ENCODE measurements around the gene GDPD2. TPM values are rescaled to one million over a fixed set of nuclear protein-coding genes. Genes with fewer than 3 reads are reported as not detected.

The GDPD2 gene
- total and polyA plus RNA-seq, 2 donors (not counting 3 experiments of a cell fraction or from before 2014, with no cell fraction given) = 0.08 to 0.29 TPM

DNA sequence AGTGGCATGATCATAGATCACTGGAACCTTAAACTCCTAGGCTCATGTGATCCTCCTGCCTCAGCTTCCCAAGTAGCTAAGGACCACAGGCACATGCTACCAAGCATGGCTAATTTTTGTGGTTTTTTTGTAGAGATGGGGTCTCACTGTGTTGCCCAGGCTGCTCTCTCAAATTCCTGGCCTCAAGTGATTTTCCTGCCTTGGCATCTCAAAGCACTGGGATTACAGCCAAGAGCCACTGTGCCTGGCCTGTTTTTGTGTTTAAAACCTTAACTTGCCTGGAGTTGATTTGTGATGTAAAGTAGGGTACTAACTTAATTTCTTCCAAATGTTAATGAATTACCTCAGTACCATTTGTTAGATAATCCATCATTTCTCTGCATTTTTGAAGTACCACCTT lies 43.9 kb downstream of the GDPD2 start:
- Histone ChIP-seq H3K36me3 (ENCODE audit: control insufficient read depth in 2 of 2, extremely low read depth in 1 of 2, insufficient read depth in 2 of 2, low read length in 2 of 2) (no peaks in the 10 kb centered on the region), H3K9me3 (replicated peaks; ENCODE audit: control insufficient read depth, insufficient read depth, low read length) (no peaks in the 10 kb centered on the region), H3K4me2 (ENCODE audit: insufficient read depth, low read length) (no peak overlapping the region), H3K9ac (replicated peaks; ENCODE audit: extremely low read depth, insufficient read depth, low read length) (no peak overlapping the region), H2AFZ (ENCODE audit: low read depth, low read length) (no peak overlapping the region), H3K79me2 (ENCODE audit: control insufficient read depth, insufficient read depth, low read length) (no peaks in the 10 kb centered on the region), H3K27me3 (ENCODE audit: control insufficient read depth in 2 of 2, insufficient read depth in 2 of 2, low read length in 2 of 2) (no peaks in the 10 kb centered on the region), H4K20me1 (replicated peaks; ENCODE audit: control insufficient read depth, extremely low read depth, insufficient read depth, low read length) (no peaks in the 10 kb centered on the region), H3K4me1 (ENCODE audit: control insufficient read depth, extremely low read depth, insufficient read depth, low read length) (no peaks in the 10 kb centered on the region), H3K27ac (ENCODE audit: insufficient read depth, low read depth, low read length) (no peak overlapping the region), H3K4me3 (replicated peaks in 1 of 3; ENCODE audit: insufficient read depth in 1 of 3, low read depth in 1 of 3, low read length in 3 of 3) (no peak overlapping the region), H3K9me1 (replicated peaks; ENCODE audit: control insufficient read depth, extremely low read depth, insufficient read depth, low read length) (no peaks in the 10 kb centered on the region)
- BruUV-seq (replicated peaks) = no TSS peak
- no peak for TF ChIP-seq POLR2AphosphoS5 (IDR thresholded peaks at IDR 0.05; ENCODE audit: insufficient read depth, low read depth, low read length)
- no peak for TF ChIP-seq FOS (IDR thresholded peaks at IDR 0.05; ENCODE audit: borderline replicate concordance, insufficient read depth, low read length)
- TF ChIP-seq EZH2 (IDR thresholded peaks at IDR 0.05; ENCODE audit: borderline replicate concordance, low read depth, low read length, severe bottlenecking) = no peak
- TF ChIP-seq GATA2 (IDR thresholded peaks at IDR 0.05; ENCODE audit: insufficient read depth, insufficient read length, low read depth, low read length) = no peak
- dilution Hi-C loops (cut with MboI; ENCODE audit: extremely low pct_ligation_motif_present, low sequenced_read_pairs) = no loop called here
- ChIA-PET POLR2A (no interaction called here), CTCF (no interaction called here)
- intact Hi-C loops (cut with micrococcal nuclease) = no loop called here
- no peak for FAIRE-seq
- DNase-seq (ENCODE audit: low read depth, low spot score) = no peak

DNA sequence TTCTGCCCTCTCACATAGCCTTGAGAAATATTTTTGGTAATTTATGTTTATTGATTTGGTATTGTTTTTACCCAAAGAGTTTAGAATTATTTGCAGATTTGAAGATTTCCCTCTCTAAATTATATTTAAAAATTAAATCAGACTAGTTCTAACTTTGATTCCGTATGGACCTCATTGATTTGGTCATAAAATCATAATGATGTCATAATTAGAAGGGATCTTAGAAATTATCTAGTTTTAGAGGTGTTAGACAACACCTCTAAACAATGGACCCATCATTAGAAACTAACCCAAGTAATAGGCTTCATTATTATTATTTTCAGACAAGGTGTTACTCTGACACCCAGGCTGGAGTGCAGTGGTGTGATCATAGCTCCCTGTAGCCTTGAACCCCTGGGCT lies 45.6 kb downstream of the GDPD2 start:
- H3K9me3 ChIP-seq (replicated peaks; ENCODE audit: control insufficient read depth, insufficient read depth, low read length) = no peaks in the 10 kb centered on the region
- no TSS peak for BruUV-seq (replicated peaks)
- H3K27ac ChIP-seq (ENCODE audit: insufficient read depth, low read depth, low read length) = no peak overlapping the region
- CTCF ChIA-PET = no interaction called here
- FAIRE-seq (no peak), DNase-seq (ENCODE audit: low read depth, low spot score) (no peak)
- H3K79me2 ChIP-seq (ENCODE audit: control insufficient read depth, insufficient read depth, low read length) = no peaks in the 10 kb centered on the region
- H3K36me3 ChIP-seq (ENCODE audit: control insufficient read depth in 2 of 2, extremely low read depth in 1 of 2, insufficient read depth in 2 of 2, low read length in 2 of 2) = no peaks in the 10 kb centered on the region
- H3K27me3 ChIP-seq (ENCODE audit: control insufficient read depth in 2 of 2, insufficient read depth in 2 of 2, low read length in 2 of 2) = no peaks in the 10 kb centered on the region
- H3K4me3 ChIP-seq (replicated peaks in 1 of 3; ENCODE audit: insufficient read depth in 1 of 3, low read depth in 1 of 3, low read length in 3 of 3) = no peak overlapping the region
- no peaks in the 10 kb centered on the region for H3K4me1 ChIP-seq (ENCODE audit: control insufficient read depth, extremely low read depth, insufficient read depth, low read length)
- no peak overlapping the region for H2AFZ ChIP-seq (ENCODE audit: low read depth, low read length)
- H4K20me1 ChIP-seq (replicated peaks; ENCODE audit: control insufficient read depth, extremely low read depth, insufficient read depth, low read length) = no peaks in the 10 kb centered on the region
- H3K4me2 ChIP-seq (ENCODE audit: insufficient read depth, low read length) = no peak overlapping the region
- no peaks in the 10 kb centered on the region for H3K9me1 ChIP-seq (replicated peaks; ENCODE audit: control insufficient read depth, extremely low read depth, insufficient read depth, low read length)
- intact Hi-C loops (cut with micrococcal nuclease) (no loop called here), dilution Hi-C loops (cut with MboI; ENCODE audit: extremely low pct_ligation_motif_present, low sequenced_read_pairs) (no loop called here)
- POLR2A ChIA-PET = no interaction called here
- TF ChIP-seq GATA2 (IDR thresholded peaks at IDR 0.05; ENCODE audit: insufficient read depth, insufficient read length, low read depth, low read length) (no peak), FOS (IDR thresholded peaks at IDR 0.05; ENCODE audit: borderline replicate concordance, insufficient read depth, low read length) (no peak), POLR2A (IDR thresholded peaks at IDR 0.05; ENCODE audit: low read depth, low read length) (no peak), JUN (IDR thresholded peaks at IDR 0.05; ENCODE audit: borderline replicate concordance, insufficient read depth, insufficient read length, low read depth) (no peak), MYC (IDR thresholded peaks at IDR 0.05; ENCODE audit: low read depth, low read length) (no peak), POLR2AphosphoS5 (IDR thresholded peaks at IDR 0.05; ENCODE audit: insufficient read depth, low read depth, low read length) (no peak), EZH2 (IDR thresholded peaks at IDR 0.05; ENCODE audit: borderline replicate concordance, low read depth, low read length, severe bottlenecking) (no peak)
- TF ChIP-seq, protein P1, sequence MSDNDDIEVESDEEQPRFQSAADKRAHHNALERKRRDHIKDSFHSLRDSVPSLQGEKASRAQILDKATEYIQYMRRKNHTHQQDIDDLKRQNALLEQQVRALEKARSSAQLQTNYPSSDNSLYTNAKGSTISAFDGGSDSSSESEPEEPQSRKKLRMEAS (IDR thresholded peaks at IDR 0.05; ENCODE audit: insufficient read depth, insufficient read length) = no peak
- TF ChIP-seq, protein P2, sequence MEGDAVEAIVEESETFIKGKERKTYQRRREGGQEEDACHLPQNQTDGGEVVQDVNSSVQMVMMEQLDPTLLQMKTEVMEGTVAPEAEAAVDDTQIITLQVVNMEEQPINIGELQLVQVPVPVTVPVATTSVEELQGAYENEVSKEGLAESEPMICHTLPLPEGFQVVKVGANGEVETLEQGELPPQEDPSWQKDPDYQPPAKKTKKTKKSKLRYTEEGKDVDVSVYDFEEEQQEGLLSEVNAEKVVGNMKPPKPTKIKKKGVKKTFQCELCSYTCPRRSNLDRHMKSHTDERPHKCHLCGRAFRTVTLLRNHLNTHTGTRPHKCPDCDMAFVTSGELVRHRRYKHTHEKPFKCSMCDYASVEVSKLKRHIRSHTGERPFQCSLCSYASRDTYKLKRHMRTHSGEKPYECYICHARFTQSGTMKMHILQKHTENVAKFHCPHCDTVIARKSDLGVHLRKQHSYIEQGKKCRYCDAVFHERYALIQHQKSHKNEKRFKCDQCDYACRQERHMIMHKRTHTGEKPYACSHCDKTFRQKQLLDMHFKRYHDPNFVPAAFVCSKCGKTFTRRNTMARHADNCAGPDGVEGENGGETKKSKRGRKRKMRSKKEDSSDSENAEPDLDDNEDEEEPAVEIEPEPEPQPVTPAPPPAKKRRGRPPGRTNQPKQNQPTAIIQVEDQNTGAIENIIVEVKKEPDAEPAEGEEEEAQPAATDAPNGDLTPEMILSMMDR (IDR thresholded peaks at IDR 0.05; ENCODE audit: extremely low read depth in 1 of 2, insufficient read depth in 1 of 2, low read depth in 1 of 2, low read length in 2 of 2) = no peak
- no peak overlapping the region for H3K9ac ChIP-seq (replicated peaks; ENCODE audit: extremely low read depth, insufficient read depth, low read length)
